ENCODE measurements around the gene ERC2.

GRCh38 chr3:55564726-55565125 is 903.5 kb downstream of the ERC2 start:
- TF ChIP-seq ZSCAN29 (CRISPR knock-in tag; conservative IDR thresholded peaks at IDR 0.05) (no peak), GABPA (IDR thresholded peaks at IDR 0.05; ENCODE audit: low read depth, low read length) (no peak), GABPA (CRISPR knock-in tag; IDR thresholded peaks at IDR 0.05; ENCODE audit: low read depth) (no peak), KDM5A (IDR thresholded peaks at IDR 0.05; ENCODE audit: borderline replicate concordance, low read length) (no peak), TBL1XR1 (IDR thresholded peaks at IDR 0.05; ENCODE audit: borderline replicate concordance, low read length, partially characterized antibody) (no peak), RXRA (CRISPR knock-in tag; IDR thresholded peaks at IDR 0.05) (no peak), NFRKB (IDR thresholded peaks at IDR 0.05) (no peak)
